B cell (primary cell): ENCODE data around the gene LTA4H. TPM values are rescaled to one million over a fixed set of nuclear protein-coding genes. Genes with fewer than 3 reads are reported as not detected.
A peak's percentile ranks its signal among the peaks of the same experiment; 100 is the strongest.

ENCODE experiments used
- ATAC-seq: fragments of 200-7000 bp; cut with Tn5 transposase; one replicate; pipeline ENCODE4 v1.10.0; 2021; ENCODE audit warnings: low read depth, mild to moderate bottlenecking, moderate number of reproducible peaks, moderate library complexity
- CTCF ChIA-PET: fragments of 350-600 bp; sonication (Branson Sonifier 250); formaldehyde crosslinking; loops from one replicate; lab custom pipeline; 2021; ENCODE audit warnings: antibody characterized with exemption, inconsistent platforms; lab: Charles Lee
- POLR2A ChIA-PET: fragments of 350-600 bp; sonication (Branson Sonifier 250); formaldehyde crosslinking; loops from one replicate; lab custom pipeline; 2021; ENCODE audit warnings: antibody characterized with exemption; lab: Charles Lee
- DNase-seq: peaks from one replicate; pipeline ENCODE4 v3.0.0; 2013
- H2AFZ ChIP-seq: 2 replicates; pipeline ENCODE4 v1.6.1; 2012; ENCODE audit warnings: mild to moderate bottlenecking, low read depth, low read length; ENCODE audit not compliant: insufficient read depth, poor library complexity, severe bottlenecking
- H3K27ac ChIP-seq, 2 donors: 1 replicate in 1 of 2; 2 replicates in 1 of 2; pipeline ENCODE4 v1.5.1; 2012 to 2013; ENCODE audit warnings: low read length in 2 of 2, mild to moderate bottlenecking in 2 of 2, moderate library complexity in 1 of 2
- H3K27me3 ChIP-seq, 4 experiments: fragments of 200-600 bp in 1 of 4; sonication (generic) in 1 of 4; replicated peaks in 1 of 4; 1 replicate in 2 of 4; 2 replicates in 2 of 4; pipeline versions ENCODE4 v1.6.1 to v1.7.0; 2013 to 2016; ENCODE audit warnings: low read length in 3 of 4, mild to moderate bottlenecking in 2 of 4, mixed read lengths in 1 of 4, moderate library complexity in 1 of 4; ENCODE audit not compliant: insufficient read depth in 4 of 4, control insufficient read depth in 3 of 4; ENCODE audit errors: control extremely low read depth in 1 of 4
- H3K36me3 ChIP-seq, 2 experiments: replicated peaks in 1 of 2; 1 replicate in 1 of 2; 2 replicates in 1 of 2; pipeline versions ENCODE4 v1.6.1 to v1.7.1; 2013; ENCODE audit warnings: low read length in 1 of 2; ENCODE audit not compliant: insufficient read depth in 2 of 2, control insufficient read depth in 1 of 2; ENCODE audit errors: control extremely low read depth in 1 of 2, extremely low read depth in 1 of 2
- H3K4me1 ChIP-seq, 2 donors: fragments of 200-600 bp in 1 of 2; sonication (generic) in 1 of 2; 1 replicate in 1 of 2; 2 replicates in 1 of 2; pipeline versions ENCODE4 v1.5.1 to v1.6.1; 2013 to 2017; ENCODE audit warnings: low read length in 2 of 2; ENCODE audit not compliant: control insufficient read depth in 2 of 2, insufficient read depth in 2 of 2
- H3K4me2 ChIP-seq: replicated peaks from 2 replicates; pipeline ENCODE3; 2012; ENCODE audit warnings: mild to moderate bottlenecking, low read depth, low read length; ENCODE audit not compliant: poor library complexity, severe bottlenecking
- H3K4me3 ChIP-seq, 5 experiments: fragments of 200-600 bp in 1 of 5; sonication (generic) in 1 of 5; 1 replicate in 3 of 5; 2 replicates in 2 of 5; pipeline versions ENCODE4 v1.5.1 to v1.7.0; 2011 to 2016; ENCODE audit warnings: low read length in 4 of 5, mild to moderate bottlenecking in 4 of 5, low read depth in 2 of 5, control low read depth in 1 of 5, moderate library complexity in 1 of 5; ENCODE audit not compliant: insufficient read depth in 1 of 5; ENCODE audit errors: control extremely low read depth in 1 of 5, extremely low read depth in 1 of 5
- H3K79me2 ChIP-seq: fragments of 200-600 bp; sonication (generic); one replicate; pipeline ENCODE4 v1.6.0; 2016; ENCODE audit warnings: low read length; ENCODE audit not compliant: control insufficient read depth, insufficient read depth
- H3K9ac ChIP-seq: fragments of 200-600 bp; sonication (generic); 2 replicates; pipeline ENCODE4 v1.6.1; 2017; ENCODE audit warnings: mild to moderate bottlenecking, low read length, moderate library complexity
- H3K9me3 ChIP-seq, 3 donors: one replicate each; pipeline versions ENCODE4 v1.6.1 to v1.7.1; 2013; ENCODE audit warnings: low read length in 2 of 3; ENCODE audit not compliant: control insufficient read depth in 2 of 3, insufficient read depth in 1 of 3; ENCODE audit errors: control extremely low read depth in 1 of 3
- H4K20me1 ChIP-seq: 2 replicates; pipeline ENCODE4 v1.6.0; 2012; ENCODE audit warnings: mild to moderate bottlenecking, low read length; ENCODE audit not compliant: insufficient read depth, control insufficient read depth, poor library complexity, severe bottlenecking
- H3K27ac Mint-ChIP-seq: one replicate; pipeline ENCODE4 v1.8.0; 2021; ENCODE audit warnings: mixed read lengths
- H3K27me3 Mint-ChIP-seq: one replicate; pipeline ENCODE4 v1.8.0; 2021; ENCODE audit warnings: mixed read lengths
- H3K4me1 Mint-ChIP-seq: one replicate; pipeline ENCODE4 v1.8.0; 2021; ENCODE audit warnings: mixed read lengths
- H3K4me3 Mint-ChIP-seq: one replicate; pipeline ENCODE4 v1.8.0; 2021; ENCODE audit warnings: mixed read lengths
- H3K9me3 Mint-ChIP-seq: one replicate; pipeline ENCODE4 v1.8.0; 2022; ENCODE audit warnings: mixed read lengths; ENCODE audit not compliant: insufficient read depth
- CTCF ChIP-seq: fragments of 200-600 bp; IDR thresholded peaks from one replicate; pipeline ENCODE4 v1.8.0; 2022; ENCODE audit warnings: antibody characterized with exemption, mild to moderate bottlenecking
- EZH2 ChIP-seq: IDR thresholded peaks from 2 replicates; pipeline ENCODE4 v1.6.1; 2012; ENCODE audit warnings: borderline replicate concordance, low read depth, mild to moderate bottlenecking, moderate library complexity, low read length; ENCODE audit not compliant: insufficient read depth, poor library complexity, severe bottlenecking
- WGBS: methylation state at CpG from one replicate; pipeline ENCODE4 v1.1.5; 2013; ENCODE audit warnings: missing lambda C conversion rate; ENCODE audit not compliant: insufficient coverage; 5-methylcytosine and 5-hydroxymethylcytosine counted together
- intact Hi-C: fragments of 100-400 bp; cut with micrococcal nuclease; formaldehyde crosslinking; loops from one replicate; pipeline ENCODE4 v1.10.0; 2022
- polyA plus RNA-seq: library from polyadenylated mRNA; depleted of rRNA; stranded (reverse); fragments of >200 nt; gene quantifications from 2 replicates; pipeline ENCODE4 v1.2.3, GENCODE V29; 2012
- total RNA-seq, 2 donors: library from RNA; stranded (reverse); fragments of 120-200 nt in 1 of 2; gene quantifications; 1 replicate in 1 of 2; 2 replicates in 1 of 2; pipeline versions ENCODE4 v1.2.3 to v1.2.4, GENCODE V29; 2013 to 2022

The LTA4H gene
- total and polyA plus RNA-seq, 2 donors (not counting 1 experiment from before 2014, with no cell fraction given), result 153 to 167 TPM

- Histone ChIP-seq H3K4me2 (peak overlapping the region; percentile 57), H3K79me2 (no peaks in the 10 kb centered on the region), H3K9ac (no peak overlapping the region), H4K20me1 (no peaks in the 10 kb centered on the region), H2AFZ (no peak overlapping the region), H3K4me1 (peaks cover 21 to 32% of the 10 kb centered on the region in 2 donors), H3K36me3 (no peaks in the 10 kb centered on the region), H3K27ac (no peak overlapping the region), H3K27me3 (no peaks in the 10 kb centered on the region), H3K9me3 (peaks cover 0 to 4% (median 0%) of the 10 kb centered on the region in 3 donors), H3K4me3 (no peak overlapping the region)
- intact Hi-C loops, result loop anchor here (2.0 kb wide), 1 partner anchor 18 kb away; no protein-coding TSS in a partner anchor
- WGBS, result 100% methylated on average over 1 of the region's 4 CpGs
- DNase-seq, result peak; percentile 20
- ChIA-PET POLR2A (no interaction called here), CTCF (interaction anchor here (0.9 to 7.1 kb wide), 3 partner anchors 85 to 453 kb away, joined by 3 to 200 read pairs (median 69); no protein-coding TSS in a partner anchor)
- H3K4me1 Mint-ChIP-seq, result peaks cover 25% of the 10 kb centered on the region
- TF ChIP-seq EZH2, result no peak
- H3K27ac Mint-ChIP-seq, result peak overlapping the region; percentile 46
- no peaks in the 10 kb centered on the region for H3K9me3 Mint-ChIP-seq
- no peak for ATAC-seq
- peak overlapping the region; percentile 20 for H3K4me3 Mint-ChIP-seq
- H3K27me3 Mint-ChIP-seq, result no peaks in the 10 kb centered on the region
Measured at GRCh38 chr12:96063046-96063445, 27.7 kb upstream of the LTA4H start.

GRCh38 chr12:96061864-96062453 is 26.6 kb upstream of the LTA4H start:
- H3K27me3 Mint-ChIP-seq, result no peaks in the 10 kb centered on the region
- peak overlapping the region; percentile 36 for H3K4me3 Mint-ChIP-seq
- ChIA-PET CTCF (interaction anchor here (0.6 to 7.1 kb wide), 14 partner anchors 9 to 462 kb away, joined by 3 to 200 read pairs (median 4); partner anchors contain the start of gene CDK17), POLR2A (interaction anchor here (0.8 kb wide), 1 partner anchor 9 kb away, joined by 3 read pairs; no protein-coding TSS in a partner anchor)
- Histone ChIP-seq H4K20me1 (no peaks in the 10 kb centered on the region), H3K27ac (peak overlapping the region; percentile 9 to 43), H3K4me3 (peak overlapping the region in 1 of 5 experiments; percentile 38), H3K9me3 (peaks cover 0 to 6% (median 0%) of the 10 kb centered on the region in 3 donors), H3K4me1 (peaks cover 21 to 32% of the 10 kb centered on the region in 2 donors), H3K4me2 (peak overlapping the region; percentile 57), H3K27me3 (no peaks in the 10 kb centered on the region), H2AFZ (peak overlapping the region; percentile 60), H3K36me3 (no peaks in the 10 kb centered on the region), H3K79me2 (no peaks in the 10 kb centered on the region), H3K9ac (no peak overlapping the region)
- ATAC-seq, result peak; percentile 97
- H3K4me1 Mint-ChIP-seq, result peaks cover 25% of the 10 kb centered on the region
- H3K9me3 Mint-ChIP-seq, result no peaks in the 10 kb centered on the region
- WGBS, result 0% methylated on average over 1 of the region's 4 CpGs
- TF ChIP-seq EZH2 (no peak), CTCF (peak; percentile 84)
- intact Hi-C loops, result loop anchor here (1.0 to 2.0 kb wide), 5 partner anchors 17 to 454 kb away; no protein-coding TSS in a partner anchor
- H3K27ac Mint-ChIP-seq, result peak overlapping the region; percentile 89
- DNase-seq, result peak; percentile 91
